Calu3 (cell line): ENCODE data around the gene ACTA1. TPM values are rescaled to one million over a fixed set of nuclear protein-coding genes. Genes with fewer than 3 reads are reported as not detected.
A peak's percentile ranks its signal among the peaks of the same experiment; 100 is the strongest.

Experiments
- BruUV-seq: library from RNA; stranded (reverse); fragments of 400-500 nt; replicated peaks from 2 replicates; lab custom pipeline; 2021; lab: Mats Ljungman, UMichigan
- CTCF ChIA-PET: fragments of 300-600 bp; sonication (Branson Sonifier 250); formaldehyde crosslinking; loops from one replicate; lab custom pipeline; 2022; ENCODE audit warnings: antibody characterized with exemption; lab: Charles Lee
- DNase-seq: peaks from one replicate; pipeline ENCODE4 v3.0.0; 2022
- H3K27ac Mint-ChIP-seq: one replicate; pipeline ENCODE4 v1.8.0; 2022; ENCODE audit warnings: mixed read lengths; ENCODE audit not compliant: unreplicated experiment
- H3K27me3 Mint-ChIP-seq: one replicate; pipeline ENCODE4 v1.8.0; 2022; ENCODE audit warnings: mixed read lengths; ENCODE audit not compliant: unreplicated experiment
- H3K36me3 Mint-ChIP-seq: one replicate; pipeline ENCODE4 v1.8.0; 2022; ENCODE audit warnings: mild to moderate bottlenecking, moderate library complexity, mixed read lengths; ENCODE audit not compliant: insufficient read depth, unreplicated experiment
- H3K4me1 Mint-ChIP-seq: one replicate; pipeline ENCODE4 v1.8.0; 2022; ENCODE audit warnings: mild to moderate bottlenecking, low read depth, mixed read lengths; ENCODE audit not compliant: unreplicated experiment
- H3K4me3 Mint-ChIP-seq: one replicate; pipeline ENCODE4 v1.8.0; 2022; ENCODE audit warnings: mild to moderate bottlenecking, low read depth, moderate library complexity, mixed read lengths; ENCODE audit not compliant: unreplicated experiment
- H3K9me3 Mint-ChIP-seq: one replicate; pipeline ENCODE4 v1.8.0; 2022; ENCODE audit warnings: low read depth, mixed read lengths; ENCODE audit not compliant: unreplicated experiment
- CTCF ChIP-seq: fragments of 200-600 bp; IDR thresholded peaks from one replicate; pipeline ENCODE4 v1.8.0; 2022; ENCODE audit warnings: antibody characterized with exemption; ENCODE audit not compliant: unreplicated experiment
- intact Hi-C: fragments of 100-400 bp; cut with micrococcal nuclease; formaldehyde crosslinking; loops from one replicate; pipeline ENCODE4 v1.10.0; 2022; ENCODE audit not compliant: unreplicated experiment
- total RNA-seq: library from RNA; stranded (reverse); gene quantifications from 2 replicates; pipeline ENCODE4 v1.2.3, GENCODE V29; 2022

Gene ACTA1
- total RNA-seq, 1 experiment from 2014 or later = 0.45 TPM

GRCh38 chr1:229412056-229412455 is 21.8 kb downstream of the ACTA1 start:
- TF ChIP-seq CTCF = no peak
- BruUV-seq = no TSS peak

GRCh38 chr1:229411434-229412055 is 22.3 kb downstream of the ACTA1 start:
- no peak for TF ChIP-seq CTCF

More at GRCh38 chr1:229412056-229412455, 21.8 kb downstream of the ACTA1 start:
- Mint-ChIP-seq H3K27ac (no peak overlapping the region), H3K4me1 (no peaks in the 10 kb centered on the region), H3K27me3 (peaks cover 40% of the 10 kb centered on the region), H3K9me3 (no peaks in the 10 kb centered on the region), H3K4me3 (no peak overlapping the region), H3K36me3 (no peaks in the 10 kb centered on the region)
- DNase-seq = no peak
- intact Hi-C loops = no loop called here
- CTCF ChIA-PET = no interaction called here

GRCh38 chr1:229410692-229411433 is 23.0 kb downstream of the ACTA1 start:
- intact Hi-C loops = no loop called here
- peak; percentile 49 for DNase-seq
- no TSS peak for BruUV-seq
- TF ChIP-seq CTCF = no peak
- CTCF ChIA-PET = interaction anchor here (0.9 kb wide), 1 partner anchor 14 kb away, joined by 3 read pairs; no protein-coding TSS in a partner anchor
- Mint-ChIP-seq H3K27me3 (peaks cover 52% of the 10 kb centered on the region), H3K9me3 (no peaks in the 10 kb centered on the region), H3K4me3 (no peak overlapping the region), H3K4me1 (no peaks in the 10 kb centered on the region), H3K36me3 (no peaks in the 10 kb centered on the region), H3K27ac (no peak overlapping the region)

More at GRCh38 chr1:229411434-229412055, 22.3 kb downstream of the ACTA1 start:
- no peak for DNase-seq
- H3K27ac Mint-ChIP-seq = no peak overlapping the region
- CTCF ChIA-PET = interaction anchor here (0.9 kb wide), 1 partner anchor 14 kb away, joined by 3 read pairs; no protein-coding TSS in a partner anchor
- H3K27me3 Mint-ChIP-seq = peaks cover 45% of the 10 kb centered on the region
- H3K4me1 Mint-ChIP-seq = no peaks in the 10 kb centered on the region
- H3K4me3 Mint-ChIP-seq = no peak overlapping the region
- H3K36me3 Mint-ChIP-seq = no peaks in the 10 kb centered on the region
- intact Hi-C loops = no loop called here
- no peaks in the 10 kb centered on the region for H3K9me3 Mint-ChIP-seq
- BruUV-seq = no TSS peak

- DNase-seq = no peak
- intact Hi-C loops = no loop called here
- Mint-ChIP-seq H3K9me3 (no peaks in the 10 kb centered on the region), H3K4me1 (no peaks in the 10 kb centered on the region), H3K4me3 (no peak overlapping the region), H3K36me3 (no peaks in the 10 kb centered on the region), H3K27me3 (peaks cover 57% of the 10 kb centered on the region), H3K27ac (no peak overlapping the region)
- TF ChIP-seq CTCF = no peak
- no TSS peak for BruUV-seq
- CTCF ChIA-PET = interaction anchor here (0.6 kb wide), 1 partner anchor 714 kb away, joined by 3 read pairs; no protein-coding TSS in a partner anchor
These were observed 23.6 kb downstream of the ACTA1 start for GRCh38 chr1:229410370-229410691.
